Psoas muscle (tissue), 8 donors: ENCODE data around the gene UROC1. TPM values are rescaled to one million over a fixed set of nuclear protein-coding genes. Genes with fewer than 3 reads are reported as not detected.

Experiments
- ATAC-seq, 4 donors: fragments of 200-7000 bp; cut with Tn5 transposase; one replicate each; pipeline ENCODE4 v1.9.1; 2020; ENCODE audit warnings: moderate library complexity in 3 of 4, mild to moderate bottlenecking in 2 of 4
- DNase-seq, 2 donors: peaks; one replicate each; pipeline ENCODE4 v3.0.0-alpha.2; 2020
- H3K27ac ChIP-seq: fragments of 200-600 bp; one replicate; pipeline ENCODE4 v1.8.0; 2022
- H3K27me3 ChIP-seq, 3 donors: fragments of 200-600 bp in 1 of 3; one replicate each; pipeline versions ENCODE4 v1.6.1 to v1.8.0; 2013 to 2022; ENCODE audit warnings: low read length in 2 of 3, mild to moderate bottlenecking in 2 of 3, moderate library complexity in 1 of 3; ENCODE audit not compliant: insufficient read depth in 3 of 3
- H3K36me3 ChIP-seq, 2 donors: fragments of 200-600 bp in 1 of 2; one replicate each; pipeline versions ENCODE4 v1.6.1 to v1.8.0; 2013 to 2022; ENCODE audit warnings: low read depth in 1 of 2, mild to moderate bottlenecking in 1 of 2, moderate library complexity in 1 of 2; ENCODE audit not compliant: insufficient read depth in 1 of 2
- H3K4me1 ChIP-seq: fragments of 200-600 bp; one replicate; pipeline ENCODE4 v1.8.0; 2022
- H3K4me3 ChIP-seq: fragments of 200-600 bp; one replicate; pipeline ENCODE4 v1.8.0; 2022; ENCODE audit warnings: mild to moderate bottlenecking
- H3K9me3 ChIP-seq: fragments of 200-600 bp; one replicate; pipeline ENCODE4 v1.8.0; 2022
- CTCF ChIP-seq: fragments of 200-600 bp; IDR thresholded peaks from one replicate; pipeline ENCODE4 v1.8.0; 2022; ENCODE audit warnings: antibody characterized with exemption
- WGBS, 3 donors: extraction: QIAGEN DNeasy Blood & Tissue Kit; methylation state at CpG; one replicate each; pipeline versions ENCODE4 v1.1.6 to v1.1.7; 2013; 5-methylcytosine and 5-hydroxymethylcytosine counted together
- intact Hi-C, 2 donors: fragments of 100-400 bp; cut with DNase I; formaldehyde crosslinking; loops; one replicate each; pipeline versions ENCODE4 v1.11.0 to v1.14.2; 2022
- polyA plus RNA-seq, 3 donors: library from polyadenylated mRNA; stranded (reverse); fragments of 200-250 nt; gene quantifications; one replicate each; pipeline ENCODE4 v1.2.3, GENCODE V29; 2013
- total RNA-seq, 4 donors: library from RNA; stranded (reverse); fragmentation: NEBNext Ultra II Directional in 2 of 4; extraction: Animal tissue kit (Norgen Biotek cat#: 25700) in 2 of 4; gene quantifications; one replicate each; pipeline versions ENCODE4 v1.2.1 to v1.2.4, GENCODE V29; 2021 to 2023
- donor health status: healthy with polysubstance abuse.
- donor health status: DM: no; HTN: no; CAD: no; lungs with moderate emphysema.
- donor health status: Bipolar disorder and iron deficiency.
- donor health status: healthy.
- donor health status: DM: yes; HTN: yes; CAD: no.
- donor health status: DM: no; HTN: no; CAD: no.
- donor health status: DM: no; HTN: no; CAD: no.
- donor health status: DM: yes; HTN: yes; CAD: no.

Gene UROC1
- total and polyA plus RNA-seq, 7 donors = 0.03 to 0.13 (median 0.08) TPM; not detected in 4

GRCh38 chr3:126464494-126464893, 53.1 kb downstream of the UROC1 start:
- intact Hi-C loops = no loop called here
- Histone ChIP-seq H3K9me3 (no peaks in the 10 kb centered on the region), H3K27me3 (no peaks in the 10 kb centered on the region), H3K4me1 (peaks cover 86% of the 10 kb centered on the region), H3K27ac (peak overlapping the region; percentile 96), H3K4me3 (no peak overlapping the region), H3K36me3 (peaks cover 17 to 94% of the 10 kb centered on the region in 2 donors)
- WGBS, 3 donors = 24 to 55% (median 37%) methylated on average over 4 of the region's 4 CpGs
- peak in 1 of 2 donors; percentile 19 for DNase-seq
- no peak for ATAC-seq
- TF ChIP-seq CTCF = no peak

- no peak for TF ChIP-seq CTCF
- Histone ChIP-seq H3K4me1 (peaks cover 90% of the 10 kb centered on the region), H3K9me3 (no peaks in the 10 kb centered on the region), H3K27ac (peak overlapping the region; percentile 96), H3K4me3 (no peak overlapping the region), H3K36me3 (peaks cover 17 to 94% of the 10 kb centered on the region in 2 donors), H3K27me3 (no peaks in the 10 kb centered on the region)
- DNase-seq = no peak
- ATAC-seq = no peak
- 26 to 57% (median 42%) methylated on average over 4 of the region's 4 CpGs for WGBS, 3 donors
- intact Hi-C loops = no loop called here
Measured at GRCh38 chr3:126464093-126464492, 53.5 kb downstream of the UROC1 start.

DNA sequence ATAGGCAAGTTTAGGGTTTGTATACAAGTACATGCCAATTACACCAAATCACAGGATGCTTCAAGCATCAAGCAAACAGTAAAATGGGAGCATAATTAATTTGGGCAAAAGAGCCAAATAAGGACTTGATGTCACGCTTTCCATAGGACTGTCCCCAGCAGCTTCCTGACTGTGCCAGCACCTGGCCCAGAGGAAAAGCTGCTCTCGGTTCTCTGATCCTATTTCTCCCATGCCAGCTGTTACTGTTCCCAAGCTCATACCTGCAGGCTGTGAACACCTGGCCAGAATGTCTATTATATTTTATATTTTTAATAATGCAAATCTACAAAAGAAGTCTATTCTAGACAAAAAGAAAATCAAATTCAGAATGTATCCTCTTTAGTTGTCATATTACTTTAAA, 54.1 kb downstream of the UROC1 start:
- intact Hi-C loops = no loop called here
- Histone ChIP-seq H3K27me3 (no peaks in the 10 kb centered on the region), H3K36me3 (peaks cover 12 to 94% of the 10 kb centered on the region in 2 donors), H3K9me3 (no peaks in the 10 kb centered on the region), H3K4me1 (peaks cover 90% of the 10 kb centered on the region), H3K27ac (peak overlapping the region; percentile 96), H3K4me3 (no peak overlapping the region)
- DNase-seq (no peak), ATAC-seq (no peak)
- 55 to 63% (median 60%) methylated on average over 2 of the region's 2 CpGs for WGBS, 3 donors
- no peak for TF ChIP-seq CTCF

DNA sequence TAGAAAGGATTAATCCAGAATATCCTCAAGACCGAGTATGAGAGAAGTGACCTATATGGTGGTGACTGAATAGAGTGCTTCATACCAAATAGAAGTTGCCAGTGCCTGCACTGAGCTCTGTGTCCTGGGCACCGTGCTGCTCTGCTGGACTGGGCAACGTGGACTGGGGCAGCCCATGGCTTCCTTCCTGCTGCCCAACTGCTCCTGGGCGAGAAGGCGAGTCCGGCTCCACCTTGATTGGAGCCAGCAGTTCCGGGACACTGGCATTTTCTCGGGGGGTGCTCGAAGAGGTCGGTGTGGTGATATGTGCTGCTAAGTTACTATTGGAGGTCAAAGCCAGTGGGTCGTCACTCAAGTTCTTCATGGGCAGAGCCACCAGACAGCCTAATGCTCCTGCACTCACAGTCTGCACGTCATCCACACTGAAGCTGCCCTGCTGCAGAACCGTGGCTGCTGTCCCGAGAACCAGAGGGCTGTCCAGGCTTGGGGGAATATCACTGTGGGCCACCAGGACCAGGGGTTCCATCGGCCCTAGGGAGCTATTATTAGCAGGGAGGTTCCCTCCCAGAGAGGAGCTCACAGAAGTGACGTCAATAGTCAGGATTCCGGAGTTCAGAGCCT, 56.0 kb downstream of the UROC1 start:
- peak overlapping the region; percentile 96 for H3K27ac ChIP-seq
- WGBS, 3 donors = 42 to 70% (median 48%) methylated on average over 17 of the region's 17 CpGs
- H3K9me3 ChIP-seq = no peaks in the 10 kb centered on the region
- no peaks in the 10 kb centered on the region for H3K27me3 ChIP-seq
- peak overlapping the region; percentile 5 for H3K4me3 ChIP-seq
- DNase-seq = peak in 1 of 2 donors; percentile 49
- H3K4me1 ChIP-seq = peaks cover 74% of the 10 kb centered on the region
- peak; percentile 8 to 26 (median 15) for ATAC-seq
- H3K36me3 ChIP-seq = peaks cover 7 to 94% of the 10 kb centered on the region in 2 donors
- intact Hi-C loops = no loop called here
- TF ChIP-seq CTCF = no peak

- TF ChIP-seq CTCF = no peak
- Histone ChIP-seq H3K27ac (peak overlapping the region; percentile 96), H3K4me3 (no peak overlapping the region), H3K27me3 (no peaks in the 10 kb centered on the region), H3K9me3 (no peaks in the 10 kb centered on the region), H3K36me3 (peaks cover 7 to 94% of the 10 kb centered on the region in 2 donors), H3K4me1 (peaks cover 67% of the 10 kb centered on the region)
- ATAC-seq (no peak), DNase-seq (peak in 1 of 2 donors; percentile 45)
- intact Hi-C loops = no loop called here
- WGBS, 3 donors = 67 to 87% (median 79%) methylated on average over 7 of the region's 7 CpGs
Measured at GRCh38 chr3:126460381-126460780, 57.2 kb downstream of the UROC1 start.
